GM18909 (cell line): ENCODE results near the gene MYOD1.

ENCODE experiments used
- ATAC-seq: cut with Tn5 transposase; IDR thresholded peaks from one replicate; pipeline ENCODE4 v1.9.1; 2021; ENCODE audit warnings: mild to moderate bottlenecking; ENCODE audit not compliant: unreplicated experiment, poor library complexity

Gene MYOD1

DNA sequence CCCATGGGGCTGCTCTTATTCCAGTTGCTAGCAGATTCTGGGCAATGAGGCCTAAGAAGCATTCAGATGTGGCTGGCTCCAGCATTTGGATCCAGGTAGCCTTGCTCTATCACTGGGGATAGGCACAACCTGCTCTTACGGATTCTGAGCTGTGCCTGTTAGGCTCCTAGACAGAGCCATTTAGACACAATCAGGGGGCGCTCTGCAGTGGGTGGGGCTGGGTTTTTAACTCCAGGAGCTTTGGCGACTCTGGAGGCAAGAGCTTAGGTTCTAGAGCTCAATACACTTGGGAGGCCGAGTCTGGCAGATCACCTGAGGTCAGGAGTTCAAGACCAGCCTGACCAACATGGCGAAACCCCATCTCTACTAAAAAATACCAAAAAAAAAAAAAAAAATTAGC is 47.2 kb downstream of the MYOD1 start:
- no peak for ATAC-seq

DNA sequence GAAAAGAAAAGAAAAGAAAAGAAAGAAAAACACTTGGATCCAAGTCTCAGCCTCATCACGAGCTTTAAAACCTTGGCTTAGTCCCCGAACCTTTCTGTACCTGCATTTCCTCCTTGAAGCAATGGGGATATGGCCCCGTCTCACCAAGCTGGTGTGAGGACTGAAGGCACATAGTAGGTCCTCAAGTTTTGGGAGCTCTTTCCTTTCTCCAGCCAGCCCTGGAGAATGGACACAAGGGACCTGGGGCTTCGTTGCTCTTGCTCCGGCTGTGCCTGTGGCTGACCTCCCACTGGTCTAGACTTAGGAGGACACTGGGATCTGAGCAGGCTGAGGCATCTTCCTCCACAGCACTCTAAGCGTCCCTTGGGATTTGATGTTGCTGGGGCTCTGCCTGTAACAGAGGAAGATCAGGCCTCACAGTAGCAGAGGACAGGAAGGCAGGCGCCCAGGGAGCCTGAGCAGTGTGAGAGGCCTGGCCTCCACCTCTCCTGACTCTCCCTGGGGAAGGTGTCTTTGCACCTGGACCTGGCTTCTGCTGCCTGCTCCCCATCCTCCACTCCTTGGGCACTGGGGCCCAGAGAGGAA is 48.0 kb downstream of the MYOD1 start:
- no peak for ATAC-seq

DNA sequence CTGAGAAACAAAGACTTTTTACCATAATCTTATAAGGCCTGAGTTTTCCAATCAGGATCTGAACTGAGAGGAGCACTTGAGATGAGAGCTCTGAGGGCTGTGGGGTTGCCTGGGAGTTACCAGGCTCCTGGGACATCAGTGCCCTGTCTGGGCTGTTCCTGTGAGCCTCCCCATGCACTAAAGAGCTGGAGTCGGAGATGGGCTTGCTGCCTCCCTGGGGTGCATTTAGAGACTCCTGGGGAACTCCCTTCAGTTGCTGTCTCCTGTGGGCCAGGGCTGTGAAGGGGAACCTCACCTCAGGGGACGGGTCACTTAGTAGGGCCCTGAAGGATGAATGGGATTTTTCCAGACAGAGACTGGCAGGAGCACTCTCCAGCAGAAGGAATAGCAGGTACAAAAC is 48.5 kb downstream of the MYOD1 start:
- ATAC-seq, result no peak

DNA sequence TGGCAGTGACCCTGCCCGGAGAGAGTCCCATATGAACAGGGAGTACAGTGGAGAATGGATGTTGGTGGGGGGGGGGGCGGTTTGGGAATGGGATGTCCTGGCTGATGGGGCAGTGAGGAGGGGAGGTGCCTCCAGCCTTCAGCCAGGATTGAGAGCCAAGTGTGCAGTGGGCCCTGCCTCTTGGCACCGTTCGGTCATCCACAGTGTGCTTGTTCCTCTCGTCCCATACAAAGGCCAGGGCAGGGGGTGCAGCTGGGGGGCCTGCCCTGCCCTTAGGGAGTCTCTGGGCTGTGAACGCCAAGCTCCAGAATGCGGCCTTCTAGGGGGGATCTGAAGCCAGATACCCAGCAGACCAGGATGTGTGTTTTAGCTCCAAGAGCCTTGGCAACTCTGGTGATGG is 49.2 kb downstream of the MYOD1 start:
- no peak for ATAC-seq

DNA sequence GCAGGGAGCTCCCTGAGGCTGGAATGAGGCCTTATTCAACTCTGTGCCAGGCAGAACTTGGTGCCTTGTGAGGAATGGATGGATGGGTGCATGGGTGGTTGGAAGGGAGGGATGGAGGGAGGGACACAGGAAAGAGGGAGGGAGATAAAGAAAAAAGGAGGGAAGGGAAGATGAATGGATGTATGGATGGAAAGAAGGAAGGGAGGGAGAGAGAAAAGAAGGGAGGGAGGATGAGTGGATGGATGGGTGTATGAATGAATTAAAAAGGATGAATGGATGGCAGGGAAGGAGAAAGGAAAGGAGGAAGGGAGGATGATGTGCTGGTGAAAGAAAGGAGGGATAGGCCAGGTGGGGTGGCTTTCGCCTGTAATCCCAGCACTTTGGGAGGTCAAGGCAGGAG is 49.8 kb downstream of the MYOD1 start:
- no peak for ATAC-seq

DNA sequence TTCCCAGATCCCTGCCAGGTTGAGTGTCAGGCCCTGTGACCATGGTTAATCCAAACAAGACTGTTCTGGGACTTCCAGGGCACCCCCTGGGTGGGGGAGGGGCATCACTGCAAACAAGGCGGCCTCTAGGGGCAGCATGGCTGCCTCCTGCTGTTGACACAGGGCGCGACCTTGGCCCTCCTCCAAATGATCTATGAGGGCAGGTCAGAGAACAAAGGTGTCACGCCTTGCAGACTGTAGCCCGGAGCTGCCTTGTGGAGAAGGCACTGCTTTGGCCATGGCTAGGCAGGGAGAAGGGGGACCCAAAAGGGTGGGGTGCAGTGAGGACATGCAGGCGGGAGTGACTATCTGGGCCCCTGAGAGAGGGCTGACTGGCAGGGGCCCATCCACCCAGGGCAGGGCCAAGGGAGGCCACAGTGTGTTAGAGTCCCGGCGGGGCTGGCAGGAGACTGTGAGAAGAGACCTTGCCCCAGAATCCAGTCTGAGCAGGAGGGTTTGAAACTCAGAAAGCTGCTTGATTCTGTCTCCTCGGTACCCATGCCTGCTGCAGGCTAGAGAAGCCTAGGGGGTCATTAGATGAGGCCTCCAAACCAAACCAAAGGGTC is 50.8 kb downstream of the MYOD1 start:
- ATAC-seq, result no peak

DNA sequence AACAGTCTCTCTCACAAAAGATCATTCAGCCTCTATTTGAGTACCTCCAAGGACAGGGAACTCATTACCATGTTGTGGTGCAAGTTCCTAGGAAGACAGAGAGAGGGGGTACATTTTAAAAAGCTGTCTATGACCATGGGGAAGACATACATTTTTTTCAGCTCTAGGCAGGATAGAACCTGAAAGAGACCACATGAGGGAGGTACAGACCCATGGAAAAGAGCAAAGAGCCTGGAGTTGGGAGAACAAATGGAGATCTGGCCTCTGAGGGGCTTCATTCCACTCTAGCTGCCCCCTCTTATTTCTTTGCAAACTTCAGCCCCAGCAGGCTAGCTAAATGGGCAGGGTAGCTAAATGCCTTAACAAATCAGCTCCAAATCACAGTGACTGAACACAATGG is 51.5 kb downstream of the MYOD1 start:
- no peak for ATAC-seq

DNA sequence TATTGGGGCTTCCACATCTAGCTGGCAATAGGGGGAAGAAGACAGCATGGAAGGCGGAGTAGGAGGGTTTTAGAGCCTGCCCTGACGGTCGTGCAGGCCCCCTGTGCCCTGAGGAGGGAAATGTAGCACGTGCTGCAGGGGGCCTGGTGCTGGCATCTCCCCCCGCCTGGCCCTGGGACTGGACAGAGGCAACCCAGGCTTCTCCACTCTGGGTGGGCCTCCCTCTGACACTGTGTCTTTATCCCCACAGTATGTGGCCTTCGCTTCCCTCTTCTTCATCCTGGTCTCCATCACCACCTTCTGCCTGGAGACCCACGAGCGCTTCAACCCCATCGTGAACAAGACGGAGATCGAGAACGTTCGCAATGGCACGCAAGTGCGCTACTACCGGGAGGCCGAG is 52.0 kb downstream of the MYOD1 start:
- no peak for ATAC-seq
